Measurements from ENCODE around the gene SPEN.

SPEN gene

DNA sequence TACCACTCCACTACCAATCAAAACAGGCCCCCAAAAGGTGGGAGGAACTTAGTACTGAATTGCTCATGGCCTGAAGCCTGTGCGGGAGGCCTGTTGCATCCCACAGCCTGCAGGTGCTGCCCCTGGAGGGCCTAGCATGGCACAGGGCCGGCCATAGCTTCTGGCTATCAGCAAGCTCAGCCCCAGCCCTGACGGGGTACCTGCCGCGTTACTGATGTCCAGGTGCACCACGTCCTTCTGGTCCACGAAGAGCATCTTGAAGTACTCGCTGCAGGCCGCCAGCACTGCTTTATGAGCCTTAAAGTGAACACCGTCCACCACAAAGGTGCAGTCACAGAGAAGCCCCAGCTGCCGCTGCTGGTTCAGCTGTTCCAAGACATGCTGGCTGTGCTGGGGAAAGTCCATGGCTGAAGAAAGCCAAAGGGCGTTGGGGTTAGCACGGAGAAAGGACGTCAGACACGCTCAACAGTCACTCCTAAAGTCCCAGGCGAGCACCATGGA, 100.6 kb downstream of the SPEN start:
- H3K9me3 ChIP-seq (ENCODE audit: low read length), result no peaks in the 10 kb centered on the region
- H4K20me1 ChIP-seq (ENCODE audit: insufficient read depth, low read length), result no peaks in the 10 kb centered on the region
- H3K9ac ChIP-seq (ENCODE audit: low read length), result peak overlapping the region; percentile 67; the same call in 1 of the 2 replicates
- no peaks in the 10 kb centered on the region for H3K9me2 ChIP-seq (ENCODE audit: low read depth, low read length)
- no peak overlapping the region for H2AFZ ChIP-seq (ENCODE audit: low read length)
- peak overlapping the region; percentile 90 for H3K27ac ChIP-seq (ENCODE audit: low read depth, low read length, poor library complexity, severe bottlenecking)
- peaks cover 44% of the 10 kb centered on the region for H3K4me1 ChIP-seq (ENCODE audit: insufficient read depth, low read length, severe bottlenecking)
- no peaks in the 10 kb centered on the region for H3K27me3 ChIP-seq (ENCODE audit: insufficient read depth, low read length)
- no peaks in the 10 kb centered on the region for H3K79me2 ChIP-seq (ENCODE audit: insufficient read depth, low read length)
- no peaks in the 10 kb centered on the region for H3F3A ChIP-seq (ENCODE audit: insufficient read depth, low read length)
- H3K4me3 ChIP-seq (ENCODE audit: low read depth, low read length, poor library complexity, severe bottlenecking), result no peak overlapping the region
- H3K36me3 ChIP-seq (ENCODE audit: insufficient read depth, low read length), result peaks cover 58% of the 10 kb centered on the region
- H3K4me2 ChIP-seq (ENCODE audit: low read length), result no peak overlapping the region; the same call in 1 of the 2 replicates
- no peak for TF ChIP-seq EZH2 (IDR thresholded peaks at IDR 0.05; ENCODE audit: borderline replicate concordance, low read length)
- TF ChIP-seq, protein P1, sequence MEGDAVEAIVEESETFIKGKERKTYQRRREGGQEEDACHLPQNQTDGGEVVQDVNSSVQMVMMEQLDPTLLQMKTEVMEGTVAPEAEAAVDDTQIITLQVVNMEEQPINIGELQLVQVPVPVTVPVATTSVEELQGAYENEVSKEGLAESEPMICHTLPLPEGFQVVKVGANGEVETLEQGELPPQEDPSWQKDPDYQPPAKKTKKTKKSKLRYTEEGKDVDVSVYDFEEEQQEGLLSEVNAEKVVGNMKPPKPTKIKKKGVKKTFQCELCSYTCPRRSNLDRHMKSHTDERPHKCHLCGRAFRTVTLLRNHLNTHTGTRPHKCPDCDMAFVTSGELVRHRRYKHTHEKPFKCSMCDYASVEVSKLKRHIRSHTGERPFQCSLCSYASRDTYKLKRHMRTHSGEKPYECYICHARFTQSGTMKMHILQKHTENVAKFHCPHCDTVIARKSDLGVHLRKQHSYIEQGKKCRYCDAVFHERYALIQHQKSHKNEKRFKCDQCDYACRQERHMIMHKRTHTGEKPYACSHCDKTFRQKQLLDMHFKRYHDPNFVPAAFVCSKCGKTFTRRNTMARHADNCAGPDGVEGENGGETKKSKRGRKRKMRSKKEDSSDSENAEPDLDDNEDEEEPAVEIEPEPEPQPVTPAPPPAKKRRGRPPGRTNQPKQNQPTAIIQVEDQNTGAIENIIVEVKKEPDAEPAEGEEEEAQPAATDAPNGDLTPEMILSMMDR (IDR thresholded peaks at IDR 0.05; ENCODE audit: low read length), result no peak

DNA sequence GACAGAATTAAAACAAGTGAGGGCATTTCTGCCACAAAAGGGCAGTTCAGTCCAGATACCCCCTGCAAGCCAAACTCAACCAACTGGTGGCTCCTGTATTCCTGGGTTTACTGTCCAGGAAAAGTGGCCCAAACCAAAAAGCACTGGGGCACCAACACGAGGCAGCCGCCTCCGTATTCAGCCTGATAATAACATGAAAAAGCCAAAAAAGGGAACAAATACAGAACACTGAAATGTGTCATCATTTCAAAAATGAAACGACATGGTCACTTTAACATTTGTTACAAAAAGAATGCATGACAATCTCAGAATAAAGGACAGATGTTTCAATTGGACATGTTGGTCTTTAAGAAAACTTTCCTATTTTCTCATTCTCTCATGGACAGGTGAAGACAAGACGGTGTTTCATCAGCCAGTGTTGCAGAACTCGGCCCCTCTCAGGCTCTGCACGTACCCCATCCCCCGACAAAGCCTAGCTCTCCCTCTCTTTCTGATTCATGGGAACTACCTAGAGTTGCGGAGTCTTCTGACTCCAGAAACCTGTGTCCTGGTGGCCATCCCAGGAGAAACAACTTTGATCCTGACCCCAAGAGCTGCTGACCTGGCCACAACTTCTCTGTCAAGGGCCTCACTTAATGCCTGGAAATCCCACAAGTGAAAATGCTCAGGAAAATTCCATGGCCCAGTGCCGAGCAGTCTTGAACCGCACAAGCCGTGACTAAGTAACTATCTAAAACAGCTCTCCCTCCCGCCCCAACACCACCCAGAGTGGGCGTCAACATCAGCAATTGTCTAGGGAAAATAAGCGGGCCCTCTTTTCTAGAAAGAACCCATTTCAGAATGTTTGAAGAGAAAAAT, 101.3 kb downstream of the SPEN start:
- H3K4me1 ChIP-seq (ENCODE audit: insufficient read depth, low read length, severe bottlenecking), result peaks cover 44% of the 10 kb centered on the region
- peak overlapping the region; percentile 67 for H3K9ac ChIP-seq (ENCODE audit: low read length)
- H4K20me1 ChIP-seq (ENCODE audit: insufficient read depth, low read length), result no peaks in the 10 kb centered on the region
- no peaks in the 10 kb centered on the region for H3F3A ChIP-seq (ENCODE audit: insufficient read depth, low read length)
- peaks cover 51% of the 10 kb centered on the region for H3K36me3 ChIP-seq (ENCODE audit: insufficient read depth, low read length)
- no peaks in the 10 kb centered on the region for H3K79me2 ChIP-seq (ENCODE audit: insufficient read depth, low read length)
- H3K4me2 ChIP-seq (ENCODE audit: low read length), result peak overlapping the region; percentile 51
- peak overlapping the region; percentile 90 for H3K27ac ChIP-seq (ENCODE audit: low read depth, low read length, poor library complexity, severe bottlenecking)
- H3K9me2 ChIP-seq (ENCODE audit: low read depth, low read length), result no peaks in the 10 kb centered on the region
- TF ChIP-seq EZH2 (IDR thresholded peaks at IDR 0.05; ENCODE audit: borderline replicate concordance, low read length), result no peak
- TF ChIP-seq, protein P1 (IDR thresholded peaks at IDR 0.05; ENCODE audit: low read length), result no peak
- no peak overlapping the region for H2AFZ ChIP-seq (ENCODE audit: low read length)
- H3K27me3 ChIP-seq (ENCODE audit: insufficient read depth, low read length), result no peaks in the 10 kb centered on the region
- H3K4me3 ChIP-seq (ENCODE audit: low read depth, low read length, poor library complexity, severe bottlenecking), result peak overlapping the region; percentile 12
- no peaks in the 10 kb centered on the region for H3K9me3 ChIP-seq (ENCODE audit: low read length)

- Histone ChIP-seq H3K4me2 (ENCODE audit: low read length) (peak overlapping the region; percentile 51), H3K27ac (ENCODE audit: low read depth, low read length, poor library complexity, severe bottlenecking) (peak overlapping the region; percentile 90), H3F3A (ENCODE audit: insufficient read depth, low read length) (no peaks in the 10 kb centered on the region), H3K79me2 (ENCODE audit: insufficient read depth, low read length) (no peaks in the 10 kb centered on the region), H3K9me3 (ENCODE audit: low read length) (no peaks in the 10 kb centered on the region), H3K9me2 (ENCODE audit: low read depth, low read length) (no peaks in the 10 kb centered on the region), H3K4me1 (ENCODE audit: insufficient read depth, low read length, severe bottlenecking) (peaks cover 44% of the 10 kb centered on the region), H3K9ac (ENCODE audit: low read length) (peak overlapping the region; percentile 67), H2AFZ (ENCODE audit: low read length) (no peak overlapping the region), H3K27me3 (ENCODE audit: insufficient read depth, low read length) (no peaks in the 10 kb centered on the region), H3K4me3 (ENCODE audit: low read depth, low read length, poor library complexity, severe bottlenecking) (peak overlapping the region; percentile 22), H4K20me1 (ENCODE audit: insufficient read depth, low read length) (no peaks in the 10 kb centered on the region), H3K36me3 (ENCODE audit: insufficient read depth, low read length) (peaks cover 47% of the 10 kb centered on the region)
- no peak for TF ChIP-seq EZH2 (IDR thresholded peaks at IDR 0.05; ENCODE audit: borderline replicate concordance, low read length)
- TF ChIP-seq, protein P1 (IDR thresholded peaks at IDR 0.05; ENCODE audit: low read length), result no peak
Observed at GRCh38 chr1:15949453-15950245, 102.1 kb downstream of the SPEN start.
